SK-N-DZ (cell line): ENCODE results near the gene CD300E.
"Not testable (repeated sequence)": the region's sequence is repeated elsewhere in the genome, so short reads cannot be mapped to it uniquely, and the experiment has no call there.

ENCODE experiments used
- DNase-seq: peaks from one replicate; pipeline ENCODE4 v3.0.0-alpha.2; 2015; ENCODE audit warnings: low spot score

Gene CD300E

DNA sequence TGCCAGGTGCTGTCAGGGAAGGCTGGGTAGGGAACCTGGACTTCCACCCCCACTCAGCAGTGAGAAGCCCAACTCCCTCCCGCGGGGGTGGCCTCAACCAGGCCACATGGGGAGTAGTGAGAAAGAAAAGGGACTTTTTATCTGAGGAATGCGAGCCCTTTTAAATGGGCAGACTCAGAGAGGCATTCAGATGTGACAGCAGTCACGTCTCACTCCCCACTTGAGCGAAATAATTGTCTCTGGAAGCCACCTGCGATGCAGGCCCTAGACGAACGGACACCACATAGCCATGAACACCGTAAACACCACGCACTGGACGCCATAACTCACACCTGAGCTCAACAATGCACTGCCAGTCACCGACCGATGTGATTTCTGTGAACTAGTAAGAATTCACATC is 11.9 kb upstream of the CD300E start:
- no peak for DNase-seq

DNA sequence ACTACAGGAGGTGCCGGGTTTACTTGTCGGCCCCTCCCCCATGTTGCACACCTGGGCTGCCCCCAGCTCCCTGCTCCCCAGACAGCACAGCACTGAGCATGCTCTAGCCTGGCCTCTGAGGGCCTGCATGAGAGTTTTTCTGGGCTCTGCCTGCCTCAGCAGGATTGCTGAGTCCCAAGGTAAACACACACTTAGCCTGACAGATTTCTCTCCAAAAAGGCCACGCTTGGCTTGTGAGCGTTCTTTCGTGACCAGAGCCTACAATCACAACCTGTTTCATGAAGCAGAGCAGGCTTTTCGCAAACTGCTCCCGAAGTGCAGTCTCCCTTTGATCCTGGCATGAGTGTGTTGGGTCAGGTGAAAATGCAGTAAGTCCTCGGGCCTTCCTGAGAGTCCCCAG is 9.8 kb upstream of the CD300E start:
- DNase-seq = no peak

- DNase-seq = no peak
Measured at GRCh38 chr17:74632617-74633016, 9.1 kb upstream of the CD300E start.

- DNase-seq = peak; percentile 24
Measured at GRCh38 chr17:74631468-74632450, 8.2 kb upstream of the CD300E start.

- DNase-seq = not testable (repeated sequence)
Measured at GRCh38 chr17:74630251-74630650, 6.7 kb upstream of the CD300E start.

DNA sequence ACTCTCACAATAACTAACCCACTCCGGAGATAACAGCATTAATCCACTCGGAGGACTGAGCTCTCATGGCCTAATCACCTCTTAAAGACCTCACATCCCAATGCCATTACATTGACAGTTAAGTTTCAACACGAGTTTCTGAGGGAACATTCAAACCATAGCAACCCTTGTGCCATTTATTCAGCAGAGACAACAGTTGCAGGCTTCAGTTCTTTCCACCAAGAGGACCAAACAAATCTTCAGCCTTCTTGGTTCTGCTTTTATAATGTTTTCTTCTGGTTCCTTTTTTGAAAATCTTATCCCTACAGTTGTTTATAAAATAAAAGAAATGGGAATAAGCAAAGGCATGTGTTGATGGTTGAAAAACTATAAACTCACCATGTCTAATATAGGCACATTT is 2.1 kb upstream of the CD300E start:
- no peak for DNase-seq

- DNase-seq = no peak
Measured at GRCh38 chr17:74624131-74624530, 593 bp upstream of the CD300E start.

DNA sequence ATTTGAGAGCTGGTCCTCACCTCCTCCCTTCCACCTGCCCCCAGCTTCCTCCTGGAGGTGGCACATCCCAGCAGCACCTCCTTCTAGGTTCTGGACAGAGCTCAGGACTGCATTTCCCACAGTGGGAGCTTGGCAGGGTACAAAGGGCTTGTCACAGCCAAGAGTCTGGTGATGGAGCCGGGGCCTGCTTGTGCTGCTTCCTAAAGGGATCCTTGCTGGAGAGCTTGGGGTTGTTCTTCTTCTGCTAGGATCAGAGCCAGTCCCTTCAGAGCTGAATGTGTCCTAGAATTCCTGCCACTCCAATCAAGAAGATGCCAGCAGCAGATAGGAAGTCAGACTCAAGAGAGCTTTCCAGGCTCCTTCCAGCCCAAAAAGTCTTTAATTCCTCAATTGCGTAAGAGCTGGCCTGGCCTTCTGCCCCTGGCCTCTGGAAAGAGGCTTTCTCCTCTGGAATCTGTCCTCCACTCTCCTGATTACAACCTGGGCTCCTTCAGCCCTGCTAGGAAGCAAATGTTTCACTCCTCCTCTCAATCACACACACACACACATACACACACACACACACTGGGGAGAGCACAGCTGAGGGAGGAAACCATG is 4.4 kb downstream of the CD300E start:
- DNase-seq = no peak

DNA sequence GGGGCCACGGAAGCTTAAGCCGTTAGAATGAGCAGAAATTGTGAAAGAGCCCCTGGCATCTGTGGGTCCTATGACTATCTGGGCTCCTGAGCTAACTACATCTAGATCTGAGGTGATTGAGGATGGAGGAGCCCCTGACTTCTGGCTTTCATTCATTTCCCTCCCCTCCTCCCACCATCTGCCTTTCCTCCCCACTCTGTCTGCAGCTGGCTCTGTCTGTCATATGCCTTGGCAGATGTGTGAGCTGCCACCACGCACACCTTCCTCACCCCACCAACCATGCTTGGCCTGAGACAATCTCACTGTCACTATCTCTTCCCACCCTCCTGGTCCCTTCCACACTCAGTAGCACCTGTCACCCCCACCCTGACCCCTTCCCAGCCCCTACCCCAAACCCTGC is 5.1 kb downstream of the CD300E start:
- DNase-seq = no peak

- no peak for DNase-seq
Measured at GRCh38 chr17:74616696-74617095, 6.8 kb downstream of the CD300E start.

- DNase-seq = no peak
Measured at GRCh38 chr17:74612046-74612445, 11.5 kb downstream of the CD300E start.

DNA sequence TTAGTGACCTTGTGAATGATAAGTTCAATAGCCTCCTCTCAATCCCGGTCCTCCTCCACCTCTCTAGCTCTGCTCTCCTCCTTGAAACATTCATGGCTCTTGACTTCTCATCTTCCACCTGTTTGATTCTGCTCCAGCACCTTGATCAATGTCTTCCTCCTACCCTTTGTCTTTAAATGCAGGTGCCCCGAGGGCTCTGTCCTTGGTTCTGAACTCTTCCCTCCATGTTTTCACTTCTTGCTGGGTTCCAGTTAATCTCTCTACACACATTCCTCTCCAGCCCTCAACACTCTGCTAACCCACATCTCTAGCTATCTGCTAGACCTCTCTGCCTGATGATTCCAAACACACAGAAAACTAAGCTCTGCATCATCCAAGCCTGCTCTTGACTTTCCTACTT is 13.4 kb downstream of the CD300E start:
- no peak for DNase-seq

GRCh38 chr17:74608511-74608910 is 15.0 kb downstream of the CD300E start:
- DNase-seq = no peak

- no peak for DNase-seq
Measured at GRCh38 chr17:74607221-74607620, 16.3 kb downstream of the CD300E start.

DNA sequence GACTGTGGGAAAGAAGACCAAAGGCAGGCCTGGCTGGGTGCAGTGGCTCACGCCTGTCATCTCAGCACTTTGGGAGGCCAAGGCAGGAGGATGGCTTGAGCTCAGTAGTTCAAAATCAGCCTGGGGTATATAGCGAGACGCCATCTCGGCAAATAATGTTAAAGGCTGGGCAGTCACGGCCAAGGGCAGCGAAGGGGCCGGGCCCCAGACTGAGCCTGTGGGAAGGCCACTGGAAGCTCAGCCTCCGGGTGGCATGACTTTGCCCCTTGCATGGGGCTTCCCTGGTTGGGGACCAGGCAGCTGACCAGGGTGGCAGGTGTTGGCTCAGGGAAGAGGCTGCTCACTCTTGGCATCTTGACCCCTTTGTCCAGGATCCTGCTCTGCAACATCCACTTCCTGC is 17.5 kb downstream of the CD300E start:
- DNase-seq = no peak

- no peak for DNase-seq
Measured at GRCh38 chr17:74605361-74605760, 18.2 kb downstream of the CD300E start.

DNA sequence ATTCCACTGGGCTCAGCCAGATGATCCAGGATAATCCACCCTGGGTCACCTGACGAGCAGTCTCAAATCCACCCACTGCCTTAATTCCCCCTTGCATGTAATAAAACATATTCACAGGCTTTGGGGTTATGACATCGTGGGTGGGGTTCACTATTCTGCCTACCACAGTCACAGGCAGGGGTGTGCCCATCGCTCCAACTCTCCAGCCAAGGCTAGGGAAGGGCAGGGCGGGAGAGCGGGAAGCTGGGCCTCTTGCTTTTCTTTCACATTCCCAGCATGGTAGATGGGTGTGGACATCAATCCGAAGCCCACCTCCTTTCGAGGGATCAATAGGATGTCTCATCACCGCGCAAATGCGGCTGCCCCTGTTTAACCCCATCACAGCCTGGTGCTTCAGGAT is 18.8 kb downstream of the CD300E start:
- DNase-seq = no peak

DNA sequence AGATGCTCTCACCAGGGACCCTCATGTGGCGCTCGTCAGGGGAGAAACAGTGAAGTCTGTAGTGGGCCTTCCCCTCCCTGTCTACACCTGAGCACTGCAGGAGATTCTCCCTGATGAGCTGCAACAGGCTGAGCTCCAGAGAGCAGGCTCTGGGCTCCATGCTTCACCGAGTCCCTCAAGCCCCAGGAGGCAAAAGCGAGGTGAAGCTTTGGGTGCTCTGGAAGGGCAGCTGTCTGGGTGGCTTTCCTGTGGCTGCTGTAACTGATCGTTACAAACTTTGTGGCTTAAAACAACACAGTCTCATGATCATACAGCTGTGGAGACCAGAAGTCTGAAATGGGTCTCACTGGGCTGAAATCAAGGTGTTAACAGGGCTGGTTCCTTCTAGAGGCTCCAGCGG is 19.3 kb downstream of the CD300E start:
- DNase-seq = no peak

DNA sequence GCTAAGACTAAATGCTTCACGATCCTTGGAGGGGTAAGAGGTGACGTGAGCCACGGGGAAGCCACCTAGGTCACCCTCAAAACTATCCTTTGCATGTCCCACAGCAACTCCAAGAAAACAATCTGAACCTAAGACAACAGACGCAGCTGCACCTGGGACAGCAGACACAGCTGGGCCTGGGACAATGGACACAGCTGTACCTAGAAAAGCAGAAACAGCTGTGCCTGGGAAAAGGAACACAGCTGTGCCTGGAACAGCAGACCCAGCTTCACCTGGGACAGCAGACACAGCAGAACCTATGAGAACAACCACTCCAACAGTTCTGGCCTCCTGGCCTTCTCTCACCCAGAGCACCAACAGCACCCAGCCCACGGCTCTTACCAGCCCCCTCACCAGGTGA is 19.8 kb downstream of the CD300E start:
- no peak for DNase-seq

DNA sequence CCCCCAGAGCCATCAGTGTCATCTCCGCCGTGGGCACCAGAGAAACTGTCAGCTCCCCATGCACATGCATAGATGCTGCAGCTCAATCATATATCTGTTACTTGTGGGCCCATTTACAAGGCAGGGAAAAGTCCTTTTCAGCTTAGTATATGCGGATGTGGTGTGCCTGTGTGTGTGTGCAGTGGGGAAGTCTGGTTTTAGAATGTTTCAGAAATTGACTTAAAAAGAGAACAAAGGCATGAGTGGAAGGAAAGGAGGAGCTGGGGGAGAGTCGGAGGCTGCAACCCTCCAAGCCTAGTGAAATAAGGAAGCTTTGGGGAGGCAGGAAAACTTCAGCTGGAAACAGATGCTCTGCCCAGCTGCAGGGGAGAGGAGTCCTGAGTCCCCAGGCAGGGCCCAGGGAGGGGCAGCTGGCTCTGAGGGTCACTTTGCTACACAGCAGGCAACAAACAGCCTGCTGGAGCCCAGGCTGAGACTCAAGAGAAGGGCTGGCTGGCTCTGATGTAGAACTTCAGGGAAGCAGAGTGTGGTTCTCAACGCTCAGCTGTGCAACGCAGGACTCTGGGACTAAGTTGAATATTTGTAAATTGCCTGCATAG is 20.4 kb downstream of the CD300E start:
- no peak for DNase-seq

- DNase-seq = peak; percentile 32
Measured at GRCh38 chr17:74601944-74602572, 21.5 kb downstream of the CD300E start.

DNA sequence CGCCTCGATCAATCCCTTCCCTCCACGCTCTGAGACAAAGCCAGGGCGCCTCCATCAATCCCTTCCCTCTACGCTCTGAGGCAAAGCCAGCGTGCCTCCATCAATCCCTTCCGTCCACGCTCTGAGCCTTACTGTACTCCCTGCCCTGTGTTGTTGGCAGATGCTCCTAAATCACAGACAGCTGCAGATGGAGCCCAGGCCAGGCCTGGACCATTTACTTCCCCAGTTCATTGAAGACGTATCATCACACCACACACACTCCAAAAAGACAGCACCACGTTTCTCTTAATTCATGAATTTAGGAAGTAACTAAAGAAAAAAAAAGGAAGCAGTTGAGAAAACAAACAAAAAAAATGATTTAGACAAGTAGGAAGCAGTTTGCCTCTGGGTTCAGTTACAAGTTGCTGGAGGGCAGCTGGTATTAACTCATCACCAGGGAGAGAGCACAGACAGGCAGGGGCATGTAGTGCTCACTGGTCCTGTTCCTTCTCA is 24.0 kb downstream of the CD300E start:
- no peak for DNase-seq
